Breast epithelium (tissue), 3 donors: Measurements from ENCODE around the gene FXYD3.

Source experiments
- POLR2AphosphoS5 ChIP-seq, 3 donors: sonication (generic); formaldehyde crosslinking; IDR thresholded peaks; one replicate each; pipeline ENCODE4 v1.6.1; 2017; ENCODE audit warnings: antibody characterized with exemption in 3 of 3
- TF ChIP-seq, protein P1 (sequence below), 3 donors: fragments of 450-650 bp; IDR thresholded peaks; one replicate each; pipeline ENCODE4 v1.5.1; 2016 to 2017; ENCODE audit warnings: antibody characterized with exemption in 3 of 3, mild to moderate bottlenecking in 3 of 3, moderate library complexity in 3 of 3

DNA sequence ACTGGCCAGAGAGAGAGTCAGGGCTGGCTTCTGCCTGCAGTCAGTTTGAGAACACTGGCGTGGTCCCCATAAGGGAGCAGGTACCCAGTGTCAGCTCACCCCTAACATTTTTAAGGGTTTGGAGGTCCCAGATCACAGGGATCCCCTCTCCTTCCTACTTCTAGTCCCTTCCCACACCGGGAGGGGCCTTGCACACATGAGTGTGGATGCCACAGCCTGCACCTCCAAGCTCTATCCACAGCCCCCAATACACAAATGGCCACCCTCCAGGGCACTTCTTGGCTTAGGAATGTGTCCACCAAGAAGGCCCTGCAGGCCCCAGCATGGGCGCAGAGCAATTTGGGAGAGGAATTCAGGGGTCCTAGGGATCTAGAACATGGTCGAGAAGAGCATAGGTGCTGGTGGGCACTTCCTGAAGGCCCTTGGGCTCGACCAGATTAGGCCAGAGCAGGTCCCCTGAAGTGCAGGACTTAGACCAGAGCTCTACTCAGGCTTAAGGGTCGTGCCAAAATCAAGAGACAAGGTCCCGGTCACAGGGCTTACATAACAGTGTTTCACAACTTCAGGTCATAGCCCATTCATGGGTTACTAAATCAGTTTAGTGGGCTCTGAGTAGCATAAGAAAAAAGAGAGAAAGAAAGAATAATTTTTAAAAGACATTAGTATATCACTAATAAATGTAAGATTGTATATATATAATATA is 54.9 kb downstream of the FXYD3 start:
- TF ChIP-seq, protein P1, sequence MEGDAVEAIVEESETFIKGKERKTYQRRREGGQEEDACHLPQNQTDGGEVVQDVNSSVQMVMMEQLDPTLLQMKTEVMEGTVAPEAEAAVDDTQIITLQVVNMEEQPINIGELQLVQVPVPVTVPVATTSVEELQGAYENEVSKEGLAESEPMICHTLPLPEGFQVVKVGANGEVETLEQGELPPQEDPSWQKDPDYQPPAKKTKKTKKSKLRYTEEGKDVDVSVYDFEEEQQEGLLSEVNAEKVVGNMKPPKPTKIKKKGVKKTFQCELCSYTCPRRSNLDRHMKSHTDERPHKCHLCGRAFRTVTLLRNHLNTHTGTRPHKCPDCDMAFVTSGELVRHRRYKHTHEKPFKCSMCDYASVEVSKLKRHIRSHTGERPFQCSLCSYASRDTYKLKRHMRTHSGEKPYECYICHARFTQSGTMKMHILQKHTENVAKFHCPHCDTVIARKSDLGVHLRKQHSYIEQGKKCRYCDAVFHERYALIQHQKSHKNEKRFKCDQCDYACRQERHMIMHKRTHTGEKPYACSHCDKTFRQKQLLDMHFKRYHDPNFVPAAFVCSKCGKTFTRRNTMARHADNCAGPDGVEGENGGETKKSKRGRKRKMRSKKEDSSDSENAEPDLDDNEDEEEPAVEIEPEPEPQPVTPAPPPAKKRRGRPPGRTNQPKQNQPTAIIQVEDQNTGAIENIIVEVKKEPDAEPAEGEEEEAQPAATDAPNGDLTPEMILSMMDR (IDR thresholded peaks at IDR 0.05): no peak
- no peak for TF ChIP-seq POLR2AphosphoS5 (IDR thresholded peaks at IDR 0.05)
